ENCODE measurements around the gene KDM8. TPM values are rescaled to one million over a fixed set of nuclear protein-coding genes. Genes with fewer than 3 reads are reported as not detected.

The KDM8 gene
- polyA plus RNA-seq, 4 donors: 8.7 to 117 (median 42.7) TPM

DNA sequence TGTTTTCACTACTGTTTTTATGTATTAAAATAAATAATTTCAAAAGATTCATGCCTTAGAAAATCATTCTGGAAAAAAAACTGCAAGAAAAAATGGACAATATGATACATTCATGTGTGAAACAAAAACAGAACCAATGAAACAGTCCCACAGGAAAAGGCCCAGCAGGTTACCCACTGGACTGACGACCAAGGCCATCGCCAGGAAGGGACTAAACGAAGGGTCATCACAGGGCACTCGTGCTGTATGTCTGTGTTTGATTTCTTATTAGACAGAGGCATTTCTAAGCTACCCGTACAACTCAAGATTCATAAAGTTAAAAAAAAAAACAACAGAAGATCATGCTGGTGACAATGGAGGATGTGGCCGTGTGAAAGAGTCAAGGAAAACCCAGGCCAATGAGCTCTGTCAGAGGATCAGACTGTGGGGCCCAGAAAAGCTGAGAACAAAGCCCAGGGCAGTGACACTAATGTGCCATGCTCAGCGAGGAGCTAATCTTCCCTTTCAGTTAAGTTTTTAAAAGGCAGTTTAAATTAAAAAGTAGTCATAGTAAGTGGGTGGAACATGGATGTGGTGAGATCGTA lies 33.4 kb downstream of the KDM8 start:
- Histone ChIP-seq H3K36me3 (ENCODE audit: control insufficient read depth in 3 of 3, insufficient read depth in 2 of 3, low read depth in 1 of 3, low read length in 3 of 3) (peaks cover 0 to 61% (median 0%) of the 10 kb centered on the region in 3 donors), H3K9me3 (ENCODE audit: control insufficient read depth in 2 of 2, insufficient read depth in 1 of 2, low read depth in 1 of 2, low read length in 1 of 2) (no peaks in the 10 kb centered on the region), H3K27me3 (ENCODE audit: control insufficient read depth in 3 of 3, insufficient read depth in 3 of 3, low read length in 3 of 3) (no peaks in the 10 kb centered on the region), H3K4me1 (ENCODE audit: control insufficient read depth in 3 of 3, insufficient read depth in 2 of 3, low read depth in 1 of 3, low read length in 2 of 3) (peaks cover 2 to 32% (median 5%) of the 10 kb centered on the region in 3 donors), H3K4me3 (ENCODE audit: low read depth in 1 of 3, low read length in 3 of 3) (no peak overlapping the region), H3K27ac (ENCODE audit: low read depth in 1 of 3, low read length in 2 of 3) (peak overlapping the region; percentile 17 to 91 (median 47))
- DNase-seq (no peak), FAIRE-seq (no peak)
- 73 to 87% (median 74%) methylated on average over 8 of the region's 8 CpGs for WGBS, 3 donors

GRCh38 chr16:27237219-27238015 lies 34.1 kb downstream of the KDM8 start:
- no peak for FAIRE-seq
- peaks cover 0 to 27% (median 3%) of the 10 kb centered on the region in 3 donors for H3K4me1 ChIP-seq (ENCODE audit: control insufficient read depth in 3 of 3, insufficient read depth in 2 of 3, low read depth in 1 of 3, low read length in 2 of 3)
- DNase-seq: peak in 1 of 2 donors; percentile 38

GRCh38 chr16:27238016-27238587 lies 34.8 kb downstream of the KDM8 start:
- 61 to 71% (median 67%) methylated on average over 16 of the region's 16 CpGs for WGBS, 3 donors
- FAIRE-seq (no peak), DNase-seq (peak; percentile 40 to 60)
- H3K36me3 ChIP-seq (ENCODE audit: control insufficient read depth in 3 of 3, insufficient read depth in 2 of 3, low read depth in 1 of 3, low read length in 3 of 3): peaks cover 0 to 55% (median 0%) of the 10 kb centered on the region in 3 donors
- peak overlapping the region; percentile 13 to 91 (median 17) for H3K27ac ChIP-seq (ENCODE audit: low read depth in 1 of 3, low read length in 2 of 3)
- no peak overlapping the region for H3K4me3 ChIP-seq (ENCODE audit: low read depth in 1 of 3, low read length in 3 of 3)
- H3K27me3 ChIP-seq (ENCODE audit: control insufficient read depth in 3 of 3, insufficient read depth in 3 of 3, low read length in 3 of 3): no peaks in the 10 kb centered on the region
- peaks cover 0 to 28% (median 3%) of the 10 kb centered on the region in 3 donors for H3K4me1 ChIP-seq (ENCODE audit: control insufficient read depth in 3 of 3, insufficient read depth in 2 of 3, low read depth in 1 of 3, low read length in 2 of 3)
- H3K9me3 ChIP-seq (ENCODE audit: control insufficient read depth in 2 of 2, insufficient read depth in 1 of 2, low read depth in 1 of 2, low read length in 1 of 2): no peaks in the 10 kb centered on the region

More at GRCh38 chr16:27237219-27238015, 34.1 kb downstream of the KDM8 start:
- no peaks in the 10 kb centered on the region for H3K27me3 ChIP-seq (ENCODE audit: control insufficient read depth in 3 of 3, insufficient read depth in 3 of 3, low read length in 3 of 3)
- 55 to 79% (median 68%) methylated on average over 22 of the region's 22 CpGs for WGBS, 3 donors
- H3K9me3 ChIP-seq (ENCODE audit: control insufficient read depth in 2 of 2, insufficient read depth in 1 of 2, low read depth in 1 of 2, low read length in 1 of 2): no peaks in the 10 kb centered on the region
- peak overlapping the region; percentile 17 to 91 (median 47) for H3K27ac ChIP-seq (ENCODE audit: low read depth in 1 of 3, low read length in 2 of 3)
- H3K36me3 ChIP-seq (ENCODE audit: control insufficient read depth in 3 of 3, insufficient read depth in 2 of 3, low read depth in 1 of 3, low read length in 3 of 3): peaks cover 0 to 54% (median 0%) of the 10 kb centered on the region in 3 donors
- no peak overlapping the region for H3K4me3 ChIP-seq (ENCODE audit: low read depth in 1 of 3, low read length in 3 of 3)

- Histone ChIP-seq H3K36me3 (ENCODE audit: control insufficient read depth in 3 of 3, insufficient read depth in 2 of 3, low read depth in 1 of 3, low read length in 3 of 3) (peaks cover 0 to 52% (median 0%) of the 10 kb centered on the region in 3 donors), H3K4me1 (ENCODE audit: control insufficient read depth in 3 of 3, insufficient read depth in 2 of 3, low read depth in 1 of 3, low read length in 2 of 3) (peaks cover 0 to 32% (median 8%) of the 10 kb centered on the region in 3 donors), H3K9me3 (ENCODE audit: control insufficient read depth in 2 of 2, insufficient read depth in 1 of 2, low read depth in 1 of 2, low read length in 1 of 2) (no peaks in the 10 kb centered on the region), H3K27me3 (ENCODE audit: control insufficient read depth in 3 of 3, insufficient read depth in 3 of 3, low read length in 3 of 3) (no peaks in the 10 kb centered on the region), H3K27ac (ENCODE audit: low read depth in 1 of 3, low read length in 2 of 3) (peak overlapping the region in 2 of 3 donors; percentile 17 to 91), H3K4me3 (ENCODE audit: low read depth in 1 of 3, low read length in 3 of 3) (no peak overlapping the region)
- WGBS, 3 donors: 84 to 92% (median 89%) methylated on average over 2 of the region's 2 CpGs
- FAIRE-seq (no peak), DNase-seq (no peak)
These were observed 35.3 kb downstream of the KDM8 start for GRCh38 chr16:27238591-27238990.

DNA sequence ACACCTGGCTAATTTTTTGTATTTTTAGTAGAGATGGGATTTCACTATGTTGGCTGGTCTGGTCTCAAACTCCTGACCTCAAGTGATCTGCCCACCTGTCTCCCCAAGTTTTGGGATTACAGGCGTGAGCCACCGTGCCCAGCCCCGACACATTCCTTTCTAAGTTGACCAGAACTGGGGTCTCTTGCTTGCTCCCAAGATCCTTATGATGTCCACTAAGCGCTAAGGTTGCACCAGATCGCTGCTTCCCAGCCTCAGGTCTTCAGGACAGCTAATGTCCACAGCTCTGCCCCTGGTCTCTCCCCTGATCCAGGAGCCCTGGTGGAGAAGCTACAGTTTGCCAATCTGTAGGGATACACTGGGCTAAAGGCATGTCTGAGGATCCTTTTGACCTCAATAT lies 35.7 kb downstream of the KDM8 start:
- DNase-seq (no peak), FAIRE-seq (no peak)
- Histone ChIP-seq H3K9me3 (ENCODE audit: control insufficient read depth in 2 of 2, insufficient read depth in 1 of 2, low read depth in 1 of 2, low read length in 1 of 2) (no peaks in the 10 kb centered on the region), H3K27me3 (ENCODE audit: control insufficient read depth in 3 of 3, insufficient read depth in 3 of 3, low read length in 3 of 3) (no peaks in the 10 kb centered on the region), H3K36me3 (ENCODE audit: control insufficient read depth in 3 of 3, insufficient read depth in 2 of 3, low read depth in 1 of 3, low read length in 3 of 3) (peaks cover 0 to 48% (median 0%) of the 10 kb centered on the region in 3 donors), H3K27ac (ENCODE audit: low read depth in 1 of 3, low read length in 2 of 3) (peak overlapping the region in 1 of 3 donors; percentile 32), H3K4me3 (ENCODE audit: low read depth in 1 of 3, low read length in 3 of 3) (no peak overlapping the region), H3K4me1 (ENCODE audit: control insufficient read depth in 3 of 3, insufficient read depth in 2 of 3, low read depth in 1 of 3, low read length in 2 of 3) (peaks cover 0 to 32% (median 12%) of the 10 kb centered on the region in 3 donors)
- 98 to 99% (median 98%) methylated on average over 5 of the region's 5 CpGs for WGBS, 3 donors

DNA sequence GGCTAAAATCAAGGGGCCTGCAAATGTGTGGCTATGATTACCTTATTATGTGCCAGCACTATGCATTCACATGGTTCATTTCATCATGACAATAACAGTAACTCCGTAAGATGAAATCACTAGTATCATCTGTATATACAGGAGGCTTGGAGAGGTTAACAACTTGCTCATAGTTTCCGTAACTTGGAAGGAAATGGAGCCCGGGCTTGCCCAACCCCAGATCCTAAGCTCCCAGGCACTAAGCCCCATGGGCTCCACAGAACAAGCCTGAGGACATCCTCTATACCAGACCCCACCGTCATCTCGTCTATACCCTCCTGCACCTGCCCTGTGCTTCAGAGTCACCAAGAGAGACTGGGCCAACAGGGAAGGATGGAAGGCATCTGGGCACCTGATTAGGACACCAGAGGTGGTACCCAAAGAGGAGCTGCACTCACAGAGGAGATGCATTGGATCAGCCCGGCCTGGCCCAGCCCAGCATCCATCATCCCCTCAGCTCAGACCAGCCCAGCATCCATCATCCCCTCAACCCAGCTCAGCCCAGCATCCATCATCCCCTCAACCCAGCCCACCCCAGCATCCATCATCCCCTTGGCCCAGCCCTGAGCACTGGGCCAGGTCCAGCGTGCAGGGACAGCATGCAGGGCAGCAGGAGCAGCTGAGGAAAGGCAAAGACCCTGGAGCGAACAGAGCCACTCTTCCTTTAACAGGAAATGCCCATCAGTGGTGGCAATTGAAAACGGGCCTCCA lies 36.8 kb downstream of the KDM8 start:
- DNase-seq: no peak
- Histone ChIP-seq H3K4me3 (ENCODE audit: low read depth in 1 of 3, low read length in 3 of 3) (no peak overlapping the region), H3K36me3 (ENCODE audit: control insufficient read depth in 3 of 3, insufficient read depth in 2 of 3, low read depth in 1 of 3, low read length in 3 of 3) (peaks cover 0 to 43% (median 0%) of the 10 kb centered on the region in 3 donors), H3K27ac (ENCODE audit: low read depth in 1 of 3, low read length in 2 of 3) (peak overlapping the region in 1 of 3 donors; percentile 59), H3K9me3 (ENCODE audit: control insufficient read depth in 2 of 2, insufficient read depth in 1 of 2, low read depth in 1 of 2, low read length in 1 of 2) (no peaks in the 10 kb centered on the region), H3K4me1 (ENCODE audit: control insufficient read depth in 3 of 3, insufficient read depth in 2 of 3, low read depth in 1 of 3, low read length in 2 of 3) (peaks cover 0 to 31% (median 12%) of the 10 kb centered on the region in 3 donors), H3K27me3 (ENCODE audit: control insufficient read depth in 3 of 3, insufficient read depth in 3 of 3, low read length in 3 of 3) (no peaks in the 10 kb centered on the region)
- 89 to 90% (median 89%) methylated on average over 9 of the region's 9 CpGs for WGBS, 3 donors
- FAIRE-seq: no peak

- Histone ChIP-seq H3K4me3 (ENCODE audit: low read depth in 1 of 3, low read length in 3 of 3) (no peak overlapping the region), H3K27me3 (ENCODE audit: control insufficient read depth in 3 of 3, insufficient read depth in 3 of 3, low read length in 3 of 3) (no peaks in the 10 kb centered on the region), H3K27ac (ENCODE audit: low read depth in 1 of 3, low read length in 2 of 3) (peak overlapping the region in 1 of 3 donors; percentile 76), H3K9me3 (ENCODE audit: control insufficient read depth in 2 of 2, insufficient read depth in 1 of 2, low read depth in 1 of 2, low read length in 1 of 2) (no peaks in the 10 kb centered on the region), H3K36me3 (ENCODE audit: control insufficient read depth in 3 of 3, insufficient read depth in 2 of 3, low read depth in 1 of 3, low read length in 3 of 3) (peaks cover 0 to 40% (median 0%) of the 10 kb centered on the region in 3 donors), H3K4me1 (ENCODE audit: control insufficient read depth in 3 of 3, insufficient read depth in 2 of 3, low read depth in 1 of 3, low read length in 2 of 3) (peaks cover 0 to 21% (median 12%) of the 10 kb centered on the region in 3 donors)
- 77 to 84% (median 81%) methylated on average over 6 of the region's 6 CpGs for WGBS, 3 donors
- DNase-seq (no peak), FAIRE-seq (no peak)
These were observed 37.7 kb downstream of the KDM8 start for GRCh38 chr16:27240948-27241531.

All from small intestine (tissue), 7 donors.